ENCODE measurements around the gene SNPH. TPM values are rescaled to one million over a fixed set of nuclear protein-coding genes. Genes with fewer than 3 reads are reported as not detected.

The SNPH gene
- total RNA-seq, 4 donors from 2014 or later = 9.6 to 29.5 (median 17.3) TPM

DNA sequence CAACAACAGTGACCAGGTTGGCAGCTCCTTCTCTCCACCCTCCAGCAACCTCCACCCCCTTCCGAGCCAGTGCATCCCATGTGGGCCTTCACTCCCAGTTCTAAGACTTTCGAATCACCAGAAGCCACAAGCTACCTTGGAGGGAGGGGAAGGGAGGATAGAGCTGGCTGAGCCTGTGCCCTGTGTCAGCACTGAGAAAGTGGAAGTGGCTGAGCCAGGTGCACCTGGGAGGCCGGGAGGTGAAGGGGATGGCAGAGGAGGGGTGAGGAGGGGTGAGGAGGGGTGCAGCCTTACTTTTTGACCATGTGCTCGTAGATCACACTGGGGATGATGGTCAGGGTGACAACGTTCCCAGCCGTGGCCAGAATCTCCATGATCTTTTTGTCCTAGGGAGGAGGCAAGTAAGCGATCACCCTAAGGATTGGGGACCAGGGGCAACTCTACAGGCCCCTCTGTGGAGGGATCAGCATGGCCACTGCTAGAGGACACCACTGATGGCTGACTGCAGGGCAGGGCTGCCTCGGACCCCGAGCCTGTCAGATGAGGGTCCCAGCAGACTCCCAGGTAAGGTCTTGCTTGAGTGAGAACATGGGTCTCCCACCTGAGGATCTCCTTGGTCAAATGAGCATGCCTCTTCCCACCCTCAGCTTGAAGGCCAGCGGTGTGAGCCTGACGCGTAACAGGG is 44.6 kb downstream of the SNPH start:
- H3K36me3 ChIP-seq = peaks cover 0 to 23% (median 14%) of the 10 kb centered on the region in 4 donors
- no peak overlapping the region for H3K27ac ChIP-seq (replicated peaks in 1 of 4)
- H3K4me3 ChIP-seq = no peak overlapping the region
- H3K9me3 ChIP-seq = no peaks in the 10 kb centered on the region
- TF ChIP-seq EP300 (IDR thresholded peaks at IDR 0.05) = no peak
- intact Hi-C loops (cut with DNase I) = no loop called here
- 87% methylated on average over 12 of the region's 12 CpGs for WGBS
- no peak for DNase-seq (ENCODE audit: extremely low spot score)
- H3K27me3 ChIP-seq = no peaks in the 10 kb centered on the region
- H3K4me1 ChIP-seq = peaks cover 11 to 13% (median 12%) of the 10 kb centered on the region in 4 donors

DNA sequence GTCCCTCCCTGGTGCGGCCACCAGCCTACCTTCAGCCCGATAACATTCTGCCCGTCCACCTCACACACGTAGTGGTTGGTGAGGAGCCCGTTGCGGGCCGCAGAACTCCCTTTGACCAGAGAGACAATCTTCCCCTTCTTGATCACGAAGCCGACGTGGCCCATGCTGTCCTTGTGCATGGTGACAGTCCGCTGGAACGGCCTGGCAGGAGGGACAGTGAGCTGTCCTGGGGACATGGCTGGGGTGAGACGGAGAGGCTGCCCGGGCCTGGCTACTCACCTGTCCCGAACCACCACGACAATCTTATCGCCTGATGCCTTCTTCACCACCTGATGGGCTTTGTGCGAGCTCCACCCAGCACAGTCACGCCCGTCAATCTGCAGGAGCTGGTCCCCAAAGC is 46.2 kb downstream of the SNPH start:
- no peak for TF ChIP-seq POLR2A (IDR thresholded peaks at IDR 0.05; ENCODE audit: low read depth)
- no peak for TF ChIP-seq POLR2AphosphoS5 (IDR thresholded peaks at IDR 0.05)
- no peak for TF ChIP-seq CTCF (IDR thresholded peaks at IDR 0.05)
- TF ChIP-seq EP300 (IDR thresholded peaks at IDR 0.05) = no peak
- H3K36me3 ChIP-seq = peaks cover 0 to 8% (median 3%) of the 10 kb centered on the region in 4 donors
- H3K4me3 ChIP-seq = no peak overlapping the region
- intact Hi-C loops (cut with DNase I) = loop anchor here (2.0 kb wide), 1 partner anchor 154 kb away; the partner anchor contains the start of gene NSFL1C
- H3K9me3 ChIP-seq = no peaks in the 10 kb centered on the region
- no peaks in the 10 kb centered on the region for H3K27me3 ChIP-seq
- 93% methylated on average over 14 of the region's 20 CpGs for WGBS
- H3K4me1 ChIP-seq = peaks cover 11 to 13% (median 12%) of the 10 kb centered on the region in 4 donors
- no peak for DNase-seq (ENCODE audit: extremely low spot score)
- no peak overlapping the region for H3K27ac ChIP-seq (replicated peaks in 1 of 4)

DNA sequence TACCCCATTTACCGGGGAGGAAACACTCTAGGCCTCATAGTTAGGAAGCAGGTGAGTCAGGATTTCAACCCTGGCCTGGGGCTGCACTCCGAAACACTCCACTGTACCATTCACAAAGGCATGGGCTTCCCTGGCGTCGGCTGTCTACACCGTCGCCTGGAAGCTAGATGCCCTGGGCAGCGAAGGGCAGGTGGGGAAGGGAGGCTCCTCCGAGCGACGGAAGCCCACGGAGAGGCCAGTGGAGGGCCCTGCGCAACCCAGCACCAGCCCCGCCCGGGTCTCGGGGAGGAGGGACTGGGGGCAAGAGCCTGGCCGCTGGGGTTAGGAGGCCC is 46.8 kb downstream of the SNPH start:
- peak overlapping the region in 2 of 4 donors; percentile 34 to 41 for H3K4me3 ChIP-seq
- no peak for DNase-seq (ENCODE audit: extremely low spot score)
- H3K27me3 ChIP-seq = no peaks in the 10 kb centered on the region
- no peak overlapping the region for H3K27ac ChIP-seq (replicated peaks in 1 of 4)
- peaks cover 11 to 13% (median 12%) of the 10 kb centered on the region in 4 donors for H3K4me1 ChIP-seq
- H3K36me3 ChIP-seq = peaks cover 0 to 5% (median under 1%) of the 10 kb centered on the region in 4 donors
- WGBS = 68% methylated on average over 8 of the region's 16 CpGs
- H3K9me3 ChIP-seq = no peaks in the 10 kb centered on the region
- intact Hi-C loops (cut with DNase I) = loop anchor here (1.0 to 2.0 kb wide), 2 partner anchors 124 to 154 kb away; partner anchors contain the start of gene NSFL1C
- TF ChIP-seq CTCF (IDR thresholded peaks at IDR 0.05) = no peak
- TF ChIP-seq POLR2AphosphoS5 (IDR thresholded peaks at IDR 0.05) = no peak
- no peak for TF ChIP-seq EP300 (IDR thresholded peaks at IDR 0.05)
- no peak for TF ChIP-seq POLR2A (IDR thresholded peaks at IDR 0.05; ENCODE audit: low read depth)

DNA sequence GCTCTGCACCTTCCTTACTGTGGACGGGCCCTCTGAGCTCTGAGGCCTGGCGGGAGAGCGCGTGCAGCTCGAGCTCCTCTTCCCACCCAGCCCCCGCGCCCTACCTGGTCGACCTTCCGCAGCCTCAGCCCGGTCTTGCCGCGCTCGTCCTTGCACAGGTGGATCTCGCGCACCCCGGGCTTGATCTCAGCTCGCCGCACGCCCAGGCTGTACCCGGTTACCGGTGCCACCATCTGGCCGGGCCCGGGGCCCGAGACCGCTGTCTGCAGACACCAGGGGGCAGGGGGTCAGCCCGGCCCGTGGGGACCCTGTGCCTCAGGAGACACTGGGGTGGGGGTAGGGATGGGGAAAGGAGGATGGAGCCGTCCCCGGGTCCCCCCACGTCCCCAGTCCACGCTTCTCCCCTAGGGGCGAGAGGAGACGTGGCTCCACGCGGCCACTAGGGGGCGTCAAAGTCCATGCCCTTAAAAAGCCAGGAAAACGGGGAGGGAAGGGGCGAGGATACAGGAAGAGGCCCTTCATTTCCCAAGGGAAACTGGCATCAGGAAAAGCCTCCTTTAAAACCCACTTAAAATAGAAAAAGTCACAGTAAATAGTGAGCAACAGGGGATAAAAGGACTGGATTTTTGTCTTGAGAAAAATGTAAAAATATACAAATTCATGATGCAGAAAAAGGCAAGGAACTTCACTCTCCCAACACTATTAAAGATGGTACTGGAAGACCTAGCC is 47.3 kb downstream of the SNPH start:
- peaks cover 0 to under 1% (median 0%) of the 10 kb centered on the region in 4 donors for H3K36me3 ChIP-seq
- H3K27ac ChIP-seq (replicated peaks in 1 of 4) = no peak overlapping the region
- H3K27me3 ChIP-seq = no peaks in the 10 kb centered on the region
- no peaks in the 10 kb centered on the region for H3K9me3 ChIP-seq
- peak overlapping the region; percentile 34 to 52 (median 40) for H3K4me3 ChIP-seq
- intact Hi-C loops (cut with DNase I) = loop anchor here (1.0 to 2.0 kb wide), 2 partner anchors 124 to 153 kb away; partner anchors contain the start of gene NSFL1C
- no peak for TF ChIP-seq POLR2A (IDR thresholded peaks at IDR 0.05; ENCODE audit: low read depth)
- TF ChIP-seq CTCF (IDR thresholded peaks at IDR 0.05) = peak; percentile 95 to 98 (median 97)
- peaks cover 11 to 13% (median 12%) of the 10 kb centered on the region in 4 donors for H3K4me1 ChIP-seq
- WGBS = 8% methylated on average over 16 of the region's 38 CpGs
- DNase-seq (ENCODE audit: extremely low spot score) = peak; percentile 94

DNA sequence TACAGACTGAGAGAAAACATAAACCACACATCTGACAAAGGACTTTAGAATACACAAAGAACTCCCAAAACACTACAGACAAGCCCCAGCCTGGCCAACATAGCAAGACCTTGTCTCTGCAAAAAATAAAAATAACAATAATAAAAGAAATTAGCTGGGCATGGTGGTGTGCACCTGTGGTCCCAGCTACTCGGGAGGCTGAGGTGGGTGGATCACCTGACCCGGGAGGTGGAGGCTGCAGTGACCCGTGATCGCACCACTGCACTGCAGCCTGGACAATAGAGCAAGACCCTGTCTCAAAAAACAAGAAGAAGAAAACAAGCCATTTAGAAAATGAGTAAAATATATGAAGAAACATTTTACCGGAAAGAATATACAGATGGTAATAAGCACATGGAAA is 49.7 kb downstream of the SNPH start:
- no peak overlapping the region for H3K4me3 ChIP-seq
- intact Hi-C loops (cut with DNase I) = no loop called here
- WGBS = 82% methylated on average over 5 of the region's 5 CpGs
- TF ChIP-seq POLR2A (IDR thresholded peaks at IDR 0.05; ENCODE audit: low read depth) = no peak
- TF ChIP-seq EP300 (IDR thresholded peaks at IDR 0.05) = no peak
- no peak for TF ChIP-seq CTCF (IDR thresholded peaks at IDR 0.05)
- no peak for TF ChIP-seq POLR2AphosphoS5 (IDR thresholded peaks at IDR 0.05)
- H3K9me3 ChIP-seq = no peaks in the 10 kb centered on the region
- peaks cover 11 to 13% (median 12%) of the 10 kb centered on the region in 4 donors for H3K4me1 ChIP-seq
- H3K27me3 ChIP-seq = peaks cover 0 to 2% (median 0%) of the 10 kb centered on the region in 4 donors
- no peak overlapping the region for H3K27ac ChIP-seq (replicated peaks in 1 of 4)
- H3K36me3 ChIP-seq = no peaks in the 10 kb centered on the region
- no peak for DNase-seq (ENCODE audit: extremely low spot score)

Data from esophagus muscularis mucosa (tissue), 4 donors.